COLO668 (cell line): ENCODE measurements around the gene TMEM182.

Experiments
- DNase-seq: peaks from one replicate; lab custom pipeline; 2025; ENCODE audit not compliant: unreplicated experiment; lab: John Stamatoyannopoulos, UW

The TMEM182 gene

DNA sequence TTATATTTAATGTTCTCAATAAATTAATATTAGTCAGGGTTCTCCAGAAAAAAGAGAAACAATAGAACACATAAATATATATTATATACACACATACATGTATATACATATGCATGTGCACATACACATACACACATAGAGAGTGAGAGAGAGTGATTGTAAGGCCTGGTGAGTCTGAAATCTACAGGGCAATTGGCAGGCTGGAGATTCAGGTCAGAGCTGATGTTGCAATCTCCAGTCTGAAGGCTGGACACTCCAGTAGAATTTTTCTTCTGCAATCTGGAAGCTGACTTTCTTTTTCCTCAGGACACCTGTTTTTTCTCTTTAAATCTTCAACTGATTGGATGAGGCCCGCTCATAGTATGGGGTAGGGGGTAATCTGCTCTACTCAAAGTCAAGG is 3.2 kb downstream of the TMEM182 start:
- no peak for DNase-seq

DNA sequence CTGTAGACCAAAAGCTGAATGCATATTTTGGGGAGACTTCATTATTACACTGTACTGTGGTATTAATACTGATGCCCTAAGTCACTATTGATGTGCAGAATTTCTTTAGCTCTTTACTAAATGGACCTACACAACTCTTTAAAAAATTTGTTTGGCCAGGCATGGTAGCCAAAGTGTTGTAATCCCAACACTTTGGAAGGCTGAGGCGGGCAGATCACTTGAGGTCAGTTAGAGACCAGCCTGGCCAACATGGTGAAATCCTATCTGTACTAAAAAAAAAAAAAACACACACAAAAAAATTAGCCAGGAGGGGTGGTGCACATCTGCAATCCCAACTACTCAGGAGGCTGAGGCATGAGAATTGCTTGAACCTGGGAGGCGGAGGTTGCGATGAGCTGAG is 6.4 kb downstream of the TMEM182 start:
- no peak for DNase-seq

DNA sequence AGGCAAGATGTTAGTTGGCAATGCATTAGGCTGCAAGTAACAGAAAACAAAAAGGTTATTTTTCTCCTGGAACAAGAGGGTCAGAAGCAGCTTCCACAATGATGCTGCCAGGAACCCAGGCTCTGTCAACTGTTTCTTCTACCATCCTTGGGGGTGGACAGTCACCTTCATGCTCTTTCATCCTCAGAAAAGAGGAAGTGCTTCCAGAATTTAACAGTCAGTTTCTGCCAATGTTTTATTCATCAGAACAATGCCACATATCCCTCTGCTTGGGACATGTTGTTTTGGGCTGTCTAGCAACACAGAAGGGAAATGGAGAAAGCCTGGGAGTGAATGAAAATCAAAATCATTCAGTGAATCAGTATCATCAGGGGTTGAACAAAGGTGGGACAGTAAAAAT is 7.1 kb downstream of the TMEM182 start:
- DNase-seq: no peak

DNA sequence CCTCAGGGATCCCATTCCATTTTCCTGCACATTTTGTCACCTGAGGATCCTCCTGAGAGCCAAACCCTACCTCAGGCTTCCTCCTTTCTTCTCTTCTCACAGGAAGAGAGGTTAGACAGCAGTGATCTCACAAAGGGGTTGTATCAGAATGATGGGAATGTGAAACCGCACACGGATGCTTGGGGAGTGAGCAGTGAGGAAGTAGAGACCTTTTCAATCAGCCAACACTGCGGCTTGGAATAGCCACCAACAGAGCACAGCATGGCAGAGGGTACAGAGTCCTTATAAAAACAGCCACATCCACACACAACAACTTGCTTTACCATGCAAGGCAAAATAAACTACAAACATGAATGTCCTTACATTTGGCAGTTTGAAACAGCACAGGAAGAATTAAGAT is 8.7 kb downstream of the TMEM182 start:
- DNase-seq: no peak

DNA sequence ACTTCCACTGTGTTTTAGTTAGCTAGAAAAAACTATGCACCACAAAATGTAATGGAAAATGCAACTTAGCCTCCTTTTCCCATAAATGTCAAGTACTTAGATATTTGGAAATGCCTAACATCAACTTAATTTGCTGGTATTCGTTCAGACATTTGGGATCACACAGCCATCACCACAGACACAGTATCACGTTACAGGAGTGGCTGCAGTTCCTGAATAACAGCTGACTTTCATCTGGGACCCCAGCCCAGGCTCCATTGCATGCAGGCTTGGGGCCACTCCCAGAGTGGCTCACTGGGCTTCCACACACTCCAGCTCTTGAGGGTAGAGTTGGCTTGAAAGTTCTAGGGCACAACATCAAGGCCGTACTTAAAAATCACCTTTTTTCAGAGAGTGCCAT is 9.3 kb downstream of the TMEM182 start:
- DNase-seq: no peak

DNA sequence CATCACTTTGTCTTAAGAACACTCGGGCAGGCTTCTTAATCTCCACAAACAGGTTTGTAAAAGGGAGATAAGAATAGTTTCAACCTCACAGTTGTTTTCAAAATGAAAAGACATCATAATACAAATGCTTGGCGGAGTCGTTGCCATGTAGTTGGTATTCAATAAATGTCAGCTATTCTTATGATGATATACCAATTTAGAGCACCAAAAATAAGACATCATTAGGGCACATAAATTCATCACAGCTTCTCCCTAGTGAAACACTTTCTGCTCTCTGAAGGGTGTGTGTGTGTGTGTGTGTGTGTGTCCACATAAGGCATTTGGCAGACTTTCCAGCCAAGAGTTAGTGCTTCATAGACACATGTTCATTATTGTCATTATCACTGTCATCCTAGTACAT is 10.8 kb downstream of the TMEM182 start:
- DNase-seq: no peak

DNA sequence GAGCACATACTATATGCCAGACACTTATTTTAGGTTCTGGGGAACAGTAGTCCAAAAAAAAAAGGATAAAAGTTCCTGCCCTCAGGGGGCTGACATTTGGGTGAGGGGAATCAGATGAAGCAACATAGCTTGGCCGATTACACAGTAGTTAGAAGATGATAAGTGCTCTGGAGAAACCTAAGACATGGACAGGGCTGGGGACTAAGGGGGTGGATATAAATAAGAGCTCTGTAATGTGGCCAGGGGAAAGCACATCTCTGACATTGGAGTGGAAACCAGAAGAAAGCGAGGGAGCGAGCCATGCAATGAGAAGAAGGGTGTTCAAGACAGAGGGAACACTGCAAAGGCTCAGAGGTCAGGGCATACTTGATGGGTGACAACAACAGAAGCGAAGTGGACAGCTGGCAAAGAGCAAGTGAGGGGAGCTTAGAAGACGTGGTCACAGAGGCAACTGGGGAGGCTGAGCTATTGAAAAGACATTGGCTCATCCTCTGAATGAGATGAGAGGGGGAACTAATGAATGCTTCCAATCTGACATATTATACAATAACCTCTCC is 11.4 kb downstream of the TMEM182 start:
- DNase-seq: no peak

DNA sequence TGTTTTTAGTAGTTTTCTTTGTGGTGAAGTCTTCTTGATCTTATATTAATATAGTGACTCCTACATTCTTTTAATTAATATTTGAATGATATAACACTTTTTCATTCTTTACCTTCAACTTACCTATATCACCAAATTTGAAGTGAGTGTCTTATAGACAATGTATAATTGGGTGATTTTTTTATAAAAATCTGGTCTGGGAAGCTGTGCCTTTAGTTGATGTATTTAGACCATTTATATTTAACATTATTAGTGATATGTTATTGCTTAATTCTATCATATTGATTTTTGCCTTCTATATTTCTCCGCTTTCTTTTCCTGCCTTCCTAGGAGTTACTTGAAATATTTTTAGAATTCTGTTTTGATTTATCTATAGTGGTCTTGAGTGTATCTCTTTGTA is 16.4 kb downstream of the TMEM182 start:
- DNase-seq: no peak

DNA sequence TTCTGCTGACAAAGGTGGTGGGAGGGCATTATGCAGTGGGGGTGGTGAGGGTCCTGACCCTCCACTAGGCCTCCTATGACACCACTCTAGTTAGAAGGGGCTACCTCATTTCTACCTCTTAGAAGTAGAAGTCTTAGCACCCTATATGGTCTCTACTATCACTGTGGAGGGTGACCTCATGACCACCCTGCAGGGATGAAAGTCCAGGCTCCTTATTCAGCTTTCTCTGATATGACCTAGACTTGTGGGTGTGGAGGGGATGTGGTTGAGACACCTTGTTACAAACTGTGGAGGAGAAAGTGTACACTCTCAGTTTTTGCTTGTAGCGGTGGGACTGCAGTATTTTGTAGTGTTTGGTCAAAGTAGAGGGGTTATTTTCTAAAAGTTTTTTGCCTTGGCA is 18.6 kb downstream of the TMEM182 start:
- DNase-seq: no peak

DNA sequence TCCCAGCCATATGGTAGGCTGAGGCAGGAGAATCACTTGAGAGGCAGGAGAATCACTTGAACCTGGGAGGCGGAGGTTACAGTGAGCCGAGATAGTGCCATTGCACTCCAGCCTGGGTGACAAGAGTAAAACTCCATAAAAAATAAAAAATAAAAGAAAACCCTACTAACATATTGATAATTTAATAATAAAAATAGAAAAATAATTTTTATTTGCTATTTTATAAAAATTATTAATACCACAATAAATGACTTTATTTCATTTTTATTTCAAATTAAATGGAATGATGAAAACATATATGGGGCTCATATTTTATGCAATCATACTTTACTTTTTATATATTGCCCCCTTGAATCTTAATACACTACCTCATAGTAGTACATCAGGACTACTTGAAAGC is 20.4 kb downstream of the TMEM182 start:
- DNase-seq: no peak

DNA sequence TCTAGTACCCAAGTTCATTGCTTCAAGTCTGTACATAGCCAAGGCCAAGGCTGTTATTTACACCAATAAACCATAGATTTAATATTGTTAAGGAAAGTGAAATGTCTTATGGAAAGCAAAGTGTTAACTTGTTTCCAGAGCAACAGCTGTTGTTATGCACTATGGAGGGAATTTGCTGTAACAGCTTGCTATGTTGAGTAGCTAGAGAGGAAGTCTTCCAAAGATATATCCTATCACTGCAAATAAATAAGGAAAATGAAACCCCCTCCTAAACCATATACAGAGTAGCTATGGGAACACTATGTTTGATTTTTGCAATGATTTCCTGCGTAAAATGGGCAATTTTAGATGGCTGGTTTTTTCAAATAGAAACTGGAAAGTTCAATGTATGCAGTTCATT is 21.1 kb downstream of the TMEM182 start:
- no peak for DNase-seq

DNA sequence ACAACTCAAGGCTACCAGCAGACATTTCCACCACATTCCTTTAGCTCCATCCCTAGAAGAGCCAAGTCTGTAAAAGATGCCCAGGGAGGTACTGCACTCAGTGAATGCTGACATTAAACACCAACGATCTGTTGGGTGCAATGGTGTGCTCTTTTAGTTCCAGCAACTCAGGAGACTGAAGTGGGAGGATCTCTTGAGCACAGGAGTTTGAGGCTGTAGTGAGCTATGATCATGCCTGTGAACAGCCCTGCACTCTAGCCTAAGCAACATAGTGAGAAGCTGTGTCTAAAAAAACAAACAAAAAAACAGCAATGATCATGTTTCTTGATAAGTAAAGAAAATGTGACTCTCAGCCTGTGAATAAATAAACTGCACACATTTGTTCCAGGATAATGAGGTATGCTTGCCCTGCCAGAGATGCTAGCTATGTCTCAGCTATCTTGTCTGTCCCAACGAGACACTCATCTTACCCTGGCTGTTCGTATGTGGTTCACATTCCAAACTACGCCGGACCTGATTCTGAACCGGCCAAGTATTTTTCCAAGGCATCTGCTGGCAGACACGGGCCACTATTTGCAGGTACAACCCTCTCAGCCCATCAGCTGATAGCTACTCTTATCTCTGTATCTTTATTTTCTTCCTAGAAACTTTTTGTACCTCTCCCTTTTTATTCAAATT is 21.8 kb downstream of the TMEM182 start:
- DNase-seq: no peak

DNA sequence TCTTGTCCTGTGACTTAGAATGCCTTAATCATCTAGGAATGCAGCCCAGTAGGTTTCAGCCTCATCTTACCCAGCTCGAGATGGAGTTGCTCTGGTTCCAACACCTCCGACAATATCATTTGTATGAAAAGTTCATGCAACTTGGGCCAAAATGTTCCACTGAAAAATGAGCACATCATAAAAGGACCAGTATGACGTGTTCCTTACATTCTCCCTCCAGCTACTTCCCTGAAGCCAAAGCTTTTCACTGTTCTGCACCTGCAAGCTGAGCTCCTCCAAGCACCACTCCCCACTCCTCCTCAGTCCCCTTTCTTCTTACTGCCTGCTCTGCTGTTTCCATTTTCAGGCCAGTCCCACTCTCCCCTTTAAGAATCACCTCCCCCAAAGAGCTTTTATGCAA is 23.1 kb downstream of the TMEM182 start:
- DNase-seq: no peak

DNA sequence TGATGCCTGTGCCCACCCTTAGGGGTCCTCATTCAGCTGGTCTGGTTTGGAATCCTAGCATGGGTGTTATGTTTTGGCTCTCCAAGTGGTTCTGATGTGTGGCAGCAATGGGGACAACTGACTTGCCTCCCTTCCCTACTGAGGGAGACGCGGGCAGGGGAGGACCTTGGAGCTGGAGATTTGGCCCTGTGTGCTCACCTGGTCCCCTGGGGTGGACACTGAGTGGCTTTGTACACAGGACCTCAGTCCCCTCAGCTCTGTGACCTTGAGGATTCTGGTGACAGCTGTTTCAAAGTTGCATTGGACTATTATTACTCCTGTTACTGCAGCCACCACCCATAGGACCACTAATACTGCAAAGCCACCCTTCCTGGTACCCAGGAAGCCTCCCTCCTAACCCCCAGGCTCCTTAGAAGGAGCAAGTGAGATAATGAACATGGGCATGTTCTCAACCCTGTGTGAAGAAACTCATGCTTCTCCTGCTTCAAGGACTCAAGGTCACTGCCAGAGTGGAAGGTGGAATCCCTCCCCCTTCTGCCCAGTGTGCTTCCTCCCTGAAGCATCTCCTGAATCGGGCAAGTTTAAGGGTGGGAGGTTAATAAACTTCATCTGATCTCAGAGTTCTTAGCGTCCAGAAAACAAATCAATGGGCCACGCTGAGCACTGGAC is 26.5 kb downstream of the TMEM182 start:
- no peak for DNase-seq

DNA sequence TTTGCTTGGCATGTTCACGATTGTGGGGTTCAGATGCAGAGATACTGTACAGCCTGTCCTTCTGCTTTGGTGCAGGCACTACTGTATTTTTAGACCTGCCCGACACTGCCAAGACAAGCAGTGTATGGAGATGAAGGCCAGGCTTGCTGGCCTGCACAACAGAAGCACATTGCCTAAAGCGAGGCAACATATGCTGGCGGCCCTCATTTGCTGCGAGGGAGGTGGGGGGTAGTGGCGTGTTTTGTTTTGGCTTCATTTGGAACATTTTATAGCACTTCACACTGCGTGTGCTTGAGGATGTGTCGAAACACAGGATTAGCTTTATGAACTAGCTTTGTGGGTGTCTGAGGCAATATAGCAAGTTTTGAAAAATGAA is 27.0 kb downstream of the TMEM182 start:
- no peak for DNase-seq

DNA sequence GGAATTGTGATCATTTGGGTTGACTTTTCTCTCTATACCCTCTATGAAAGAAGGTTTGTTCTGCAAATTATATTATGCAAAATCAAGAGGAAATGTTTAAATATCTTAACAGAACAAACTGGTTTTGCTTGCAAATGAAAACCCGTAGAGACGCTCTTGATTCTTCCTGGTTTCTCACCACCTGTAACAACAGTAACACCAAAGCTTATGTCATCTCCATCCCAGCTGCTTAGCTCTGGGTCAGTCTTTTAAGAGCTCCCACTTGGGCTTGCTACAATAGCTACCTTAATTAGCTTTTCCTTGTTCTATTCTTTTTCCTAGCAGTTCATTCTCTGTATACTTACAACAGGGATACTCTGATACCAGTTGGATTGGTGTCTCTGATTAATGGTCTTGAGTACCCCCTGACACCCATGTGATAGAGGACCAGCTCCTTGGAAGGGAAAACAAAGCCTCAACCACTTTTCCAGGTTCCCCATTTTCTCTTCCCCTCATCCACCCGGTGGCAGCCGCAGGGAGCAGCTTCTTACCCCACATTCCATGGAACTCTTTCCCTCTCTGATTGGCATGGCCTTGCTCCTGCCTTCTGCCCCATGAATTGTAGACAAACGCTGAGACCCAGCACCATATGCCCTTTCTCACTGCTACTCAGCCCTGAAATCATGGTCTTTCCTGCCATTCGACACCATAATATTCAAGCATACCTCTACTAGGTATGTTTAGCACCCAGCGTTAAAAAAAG is 27.7 kb downstream of the TMEM182 start:
- DNase-seq: no peak

DNA sequence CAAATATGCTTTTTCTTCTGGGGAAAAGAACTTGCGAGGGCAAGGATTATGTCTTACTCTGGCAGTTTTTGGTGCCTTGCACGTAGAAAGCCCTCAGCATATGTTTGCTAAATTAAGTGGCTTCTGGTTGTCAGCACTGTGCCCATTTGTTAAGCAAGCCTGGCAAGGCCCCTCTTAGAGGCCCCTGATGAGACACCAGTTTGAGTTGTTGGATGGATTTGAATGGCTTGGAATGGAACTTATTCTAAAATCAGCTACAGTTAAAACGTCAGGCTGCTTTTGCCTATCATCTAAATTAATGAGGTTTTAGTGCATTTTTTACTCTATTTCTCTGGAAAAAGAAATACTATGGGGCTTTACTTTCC is 28.2 kb downstream of the TMEM182 start:
- no peak for DNase-seq

DNA sequence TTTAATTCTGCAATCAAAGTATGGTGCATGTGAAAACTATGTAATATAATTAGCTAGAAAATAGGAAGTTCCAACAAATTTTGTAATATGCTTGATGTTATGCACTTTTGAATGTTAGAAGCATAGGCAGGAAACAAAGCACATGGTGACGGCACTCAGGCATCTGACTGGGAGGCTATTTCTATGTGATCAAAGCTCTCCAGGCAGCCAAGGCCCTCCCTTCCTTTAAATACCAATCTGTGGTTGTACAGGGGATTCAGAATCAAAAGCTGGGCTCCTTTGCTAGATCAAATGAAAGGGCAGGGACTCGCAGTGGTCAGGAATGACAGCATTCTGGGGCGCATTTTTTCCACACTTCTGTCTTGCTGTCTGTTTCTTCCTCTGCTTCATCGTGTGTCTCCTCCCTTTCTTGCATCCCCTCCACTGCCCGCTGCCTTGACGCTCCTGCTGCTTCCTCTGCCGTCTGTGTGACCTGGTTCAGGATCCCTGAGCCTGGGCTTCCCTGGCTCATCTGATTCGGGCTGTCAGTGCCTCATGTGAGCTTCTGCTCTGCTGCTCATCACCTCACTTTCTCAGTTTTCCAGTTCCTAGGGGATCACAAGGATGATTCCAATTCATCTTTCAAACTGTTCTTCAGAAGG is 30.9 kb downstream of the TMEM182 start:
- DNase-seq: no peak

DNA sequence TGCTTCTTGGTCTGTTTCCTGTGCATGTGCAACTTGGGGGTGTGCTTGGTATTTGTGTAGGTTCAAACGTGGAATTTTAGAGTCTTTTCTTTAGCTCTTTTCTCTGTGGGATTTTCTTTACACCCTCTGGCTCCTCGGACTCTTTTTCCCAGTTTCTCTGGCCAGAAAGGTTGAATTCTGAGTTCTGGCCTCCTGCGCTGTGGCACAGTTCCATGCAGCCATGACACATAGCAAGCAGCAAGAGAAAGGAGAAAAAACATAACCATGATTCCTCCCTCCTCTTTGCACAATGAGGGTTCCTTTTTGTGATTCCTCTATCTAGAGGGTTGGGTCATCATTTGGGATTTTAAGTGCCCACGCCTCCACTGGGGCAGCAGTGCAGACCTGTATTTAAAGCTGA is 33.8 kb downstream of the TMEM182 start:
- no peak for DNase-seq

DNA sequence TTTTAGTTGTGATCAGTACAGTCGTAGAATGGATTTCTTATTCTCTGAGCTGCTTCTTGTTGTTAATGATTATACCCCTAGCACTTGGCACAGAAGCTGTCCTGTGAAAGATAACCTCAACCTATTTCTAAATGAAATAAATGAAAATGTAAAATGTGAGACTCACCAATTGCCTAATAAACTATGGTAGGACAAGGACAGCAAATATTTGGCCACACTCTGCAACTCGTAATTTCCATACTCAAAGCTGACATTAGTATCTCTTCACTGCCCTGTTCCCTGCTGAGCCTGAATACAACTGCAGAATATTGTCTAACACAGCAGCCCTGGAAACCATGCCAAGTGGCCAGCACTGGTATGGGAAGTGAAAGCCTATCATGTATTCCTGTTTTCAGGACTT is 34.5 kb downstream of the TMEM182 start:
- DNase-seq: no peak

DNA sequence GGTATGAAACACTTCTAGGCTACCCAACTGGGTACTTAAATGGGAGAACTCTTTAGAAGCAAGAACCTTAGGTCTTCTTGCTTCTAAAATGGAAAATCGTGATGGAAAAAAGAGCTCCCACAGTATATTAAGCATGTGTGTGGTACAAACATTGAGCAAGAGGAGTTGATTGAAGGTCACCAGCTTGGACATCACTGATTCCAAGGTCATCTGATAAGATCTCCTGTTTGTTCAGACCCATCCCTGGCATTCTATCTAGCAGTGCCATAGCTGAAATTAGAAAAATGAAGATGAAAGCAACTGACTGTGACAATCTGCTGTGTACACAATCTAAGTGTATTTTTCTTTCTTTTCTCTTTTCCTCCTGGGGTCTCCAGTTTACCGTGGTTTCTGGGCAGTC is 35.7 kb downstream of the TMEM182 start:
- no peak for DNase-seq

DNA sequence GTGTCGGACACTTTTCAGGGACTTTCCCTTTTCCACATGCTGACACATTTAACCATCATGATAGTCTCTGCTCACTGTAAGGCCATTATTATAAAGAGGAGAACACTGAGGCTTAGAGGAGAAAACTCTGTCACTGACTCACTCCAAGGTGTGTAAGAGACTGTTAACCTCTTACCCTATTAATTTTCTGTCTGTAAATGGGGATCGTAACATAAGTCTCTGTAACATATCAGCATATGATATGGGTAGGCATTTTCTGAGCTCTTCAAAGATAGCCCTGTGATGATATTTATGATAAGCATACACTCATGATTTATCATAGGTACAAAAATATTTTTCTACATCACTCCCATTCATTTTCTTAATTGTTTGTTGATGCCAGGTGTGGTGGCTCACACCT is 36.4 kb downstream of the TMEM182 start:
- DNase-seq: no peak
